AG20443 (cell line): ENCODE data around the gene NUP62.
A peak's percentile ranks its signal among the peaks of the same experiment; 100 is the strongest.

Source experiments
- DNase-seq: peaks from one replicate; pipeline ENCODE4 v3.0.0; 2012; ENCODE audit warnings: low spot score, mixed read lengths

NUP62 gene

GRCh38 chr19:49866933-49867782 is 62.1 kb downstream of the NUP62 start, which contains the start of gene PNKP:
PNKP (minus strand) TSS chr19:49867576; CDS start chr19:49867204, 372 bp downstream.
- DNase-seq: peak; percentile 94

- DNase-seq: no peak
These were observed 64.4 kb downstream of the NUP62 start for GRCh38 chr19:49864890-49865289.

GRCh38 chr19:49863935-49864320 is 65.4 kb downstream of the NUP62 start:
- no peak for DNase-seq

GRCh38 chr19:49863254-49863934 is 65.9 kb downstream of the NUP62 start:
- DNase-seq: no peak

- DNase-seq: no peak
These were observed 66.7 kb downstream of the NUP62 start for GRCh38 chr19:49862391-49863253.

- DNase-seq: no peak
These were observed 67.5 kb downstream of the NUP62 start for GRCh38 chr19:49861541-49862378.

GRCh38 chr19:49861107-49861506 is 68.2 kb downstream of the NUP62 start:
- peak; percentile 35 for DNase-seq

- no peak for DNase-seq
These were observed 68.8 kb downstream of the NUP62 start for GRCh38 chr19:49860336-49861102.

- DNase-seq: no peak
These were observed 69.5 kb downstream of the NUP62 start for GRCh38 chr19:49859682-49860335.

- no peak for DNase-seq
These were observed 71.0 kb downstream of the NUP62 start for GRCh38 chr19:49858088-49858985.

- no peak for DNase-seq
These were observed 71.5 kb downstream of the NUP62 start for GRCh38 chr19:49857838-49858087.

GRCh38 chr19:49857061-49857837 is 72.1 kb downstream of the NUP62 start:
- no peak for DNase-seq
